Ishikawa (cell line): ENCODE results near the gene RASL12.

Experiments used
- EP300 ChIP-seq: IDR thresholded peaks from 2 replicates; pipeline ENCODE4 v1.6.1; 2012; ENCODE audit warnings: borderline replicate concordance
- RAD21 ChIP-seq: IDR thresholded peaks from 2 replicates; pipeline ENCODE4 v1.6.1; 2012; ENCODE audit warnings: low read depth

DNA sequence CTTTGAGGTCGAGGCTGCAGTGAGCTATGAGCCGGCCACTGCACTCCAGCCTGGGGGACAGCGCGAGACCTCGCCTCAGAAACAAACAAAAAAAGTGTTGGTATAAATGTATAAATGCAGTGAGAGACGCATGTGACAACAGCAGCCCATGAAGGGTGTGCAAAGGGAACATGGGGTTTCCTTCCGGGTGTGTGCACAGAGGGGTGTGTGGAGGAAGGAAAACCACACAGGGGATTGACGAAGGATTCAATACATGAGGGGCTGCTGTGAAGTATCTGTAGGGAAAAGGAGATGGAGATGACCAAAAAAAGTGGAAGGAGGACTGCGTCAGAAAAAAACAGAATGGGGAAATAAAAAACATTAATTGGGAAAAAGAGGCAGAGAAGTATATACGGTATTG is 39.5 kb downstream of the RASL12 start:
- TF ChIP-seq RAD21 (no peak), EP300 (no peak)
